Neural cell (in vitro differentiated cells): ENCODE results near the gene APH1A. TPM values are rescaled to one million over a fixed set of nuclear protein-coding genes. Genes with fewer than 3 reads are reported as not detected.
"Not testable (repeated sequence)": the region's sequence is repeated elsewhere in the genome, so short reads cannot be mapped to it uniquely, and the experiment has no call there.

Source experiments
- H2AFZ ChIP-seq: fragments of 200-600, 300-800 bp; sonication (generic), shearing (Covaris generic); 2 replicates; pipeline ENCODE4 v1.6.0; 2014; ENCODE audit warnings: low read depth, mild to moderate bottlenecking, antibody characterized with exemption, low read length, moderate library complexity
- H3F3A ChIP-seq: fragments of 200-600 bp; shearing (Covaris generic); 2 replicates; pipeline ENCODE4 v1.6.1; 2016; ENCODE audit warnings: mild to moderate bottlenecking, moderate library complexity, mixed read lengths, antibody characterized with exemption, low read length; ENCODE audit not compliant: insufficient read depth, poor library complexity, severe bottlenecking
- H3K27ac ChIP-seq: fragments of 200-600, 300-800 bp; sonication (generic), shearing (Covaris generic); 2 replicates; pipeline ENCODE4 v1.5.1; 2014; ENCODE audit warnings: mild to moderate bottlenecking, low read length, moderate library complexity
- H3K27me3 ChIP-seq: fragments of 300-800, 200-600 bp; sonication (generic), shearing (Covaris generic); 2 replicates; pipeline ENCODE4 v1.6.0; 2014; ENCODE audit warnings: mild to moderate bottlenecking, low read depth, low read length, moderate library complexity; ENCODE audit not compliant: insufficient read depth
- H3K36me3 ChIP-seq: fragments of 300-800, 200-600 bp; sonication (generic), shearing (Covaris generic); 2 replicates; pipeline ENCODE4 v1.5.1; 2014; ENCODE audit warnings: mild to moderate bottlenecking, antibody characterized with exemption, low read length, moderate library complexity; ENCODE audit not compliant: insufficient read depth
- H3K4me2 ChIP-seq: fragments of 300-800, 200-600 bp; sonication (generic), shearing (Covaris generic); 2 replicates; pipeline ENCODE4 v1.6.0; 2014; ENCODE audit warnings: mild to moderate bottlenecking, low read length
- H3K4me3 ChIP-seq: fragments of 300-800, 200-600 bp; sonication (generic), shearing (Covaris generic); 2 replicates; pipeline ENCODE4 v1.5.1; 2014; ENCODE audit warnings: mild to moderate bottlenecking, low read length, moderate library complexity
- H3K79me2 ChIP-seq: fragments of 200-600 bp; shearing (Covaris generic); replicated peaks from 2 replicates; pipeline ENCODE4 v1.6.0; 2014; ENCODE audit warnings: mild to moderate bottlenecking, low read length, moderate library complexity; ENCODE audit not compliant: insufficient read depth
- H3K9ac ChIP-seq: fragments of 300-800, 200-600 bp; sonication (generic), shearing (Covaris generic); 2 replicates; pipeline ENCODE4 v1.6.1; 2016; ENCODE audit warnings: mild to moderate bottlenecking, low read length, mixed read lengths
- H3K9me2 ChIP-seq: fragments of 200-600 bp; shearing (Covaris generic); 2 replicates; pipeline ENCODE4 v1.6.1; 2016; ENCODE audit warnings: mild to moderate bottlenecking, low read length, mixed read lengths; ENCODE audit not compliant: insufficient read depth
- H3K9me3 ChIP-seq: fragments of 200-600, 300-800 bp; sonication (generic), shearing (Covaris generic); 2 replicates; pipeline ENCODE4 v1.6.1; 2016; ENCODE audit warnings: mild to moderate bottlenecking, mixed run types, low read length, moderate library complexity, mixed read lengths
- H4K20me1 ChIP-seq: fragments of 200-600 bp; shearing (Covaris generic); 2 replicates; pipeline ENCODE4 v1.6.1; 2016; ENCODE audit warnings: mild to moderate bottlenecking, mixed run types; ENCODE audit not compliant: insufficient read depth
- EP300 ChIP-seq: fragments of 450-650 bp; conservative IDR thresholded peaks from 2 replicates; pipeline ENCODE4 v1.6.1; 2014; ENCODE audit warnings: antibody characterized with exemption, mild to moderate bottlenecking, moderate library complexity; ENCODE audit not compliant: poor library complexity, severe bottlenecking
- EZH2 ChIP-seq: fragments of 200-600, 300-800 bp; shearing (Covaris generic), sonication (generic); IDR thresholded peaks from 2 replicates; pipeline ENCODE4 v1.6.1; 2014; ENCODE audit warnings: antibody characterized with exemption, low read length, borderline replicate concordance, mild to moderate bottlenecking; ENCODE audit not compliant: insufficient read depth, poor library complexity, severe bottlenecking
- MXI1 ChIP-seq: fragments of 450-650 bp; conservative IDR thresholded peaks from 2 replicates; pipeline ENCODE4 v1.6.1; 2014; ENCODE audit warnings: antibody characterized with exemption, mild to moderate bottlenecking; ENCODE audit not compliant: poor library complexity, severe bottlenecking
- POLR2AphosphoS5 ChIP-seq: IDR thresholded peaks from 2 replicates; pipeline ENCODE4 v1.6.1; 2012
- RAD21 ChIP-seq: fragments of 450-650 bp; conservative IDR thresholded peaks from 2 replicates; pipeline ENCODE4 v1.6.1; 2014; ENCODE audit warnings: antibody characterized with exemption, mild to moderate bottlenecking, moderate library complexity
- SMC3 ChIP-seq: fragments of 450-650 bp; conservative IDR thresholded peaks from 2 replicates; pipeline ENCODE4 v1.6.1; 2014; ENCODE audit warnings: antibody characterized with exemption, mild to moderate bottlenecking, moderate library complexity; ENCODE audit not compliant: poor library complexity
- TAF1 ChIP-seq: IDR thresholded peaks from 2 replicates; pipeline ENCODE4 v1.6.1; 2012; ENCODE audit warnings: low read depth
- polyA minus RNA-seq: library from RNA; depleted of rRNA, polyadenylated mRNA; stranded (reverse); fragments of >200 nt; gene quantifications from 2 replicates; pipeline ENCODE4 v1.2.3, GENCODE V29; 2014
- polyA plus RNA-seq: library from polyadenylated mRNA; depleted of rRNA; stranded (reverse); fragments of >200 nt; gene quantifications from 2 replicates; pipeline ENCODE4 v1.2.3, GENCODE V29; 2014
- TF ChIP-seq, protein P1 (sequence below): IDR thresholded peaks from 2 replicates; pipeline ENCODE4 v1.6.1; 2012; ENCODE audit warnings: borderline replicate concordance
- TF ChIP-seq, protein P2 (sequence below): fragments of 450-650 bp; IDR thresholded peaks from 2 replicates; pipeline ENCODE4 v1.5.1; 2014; ENCODE audit warnings: antibody characterized with exemption, mild to moderate bottlenecking, moderate library complexity; ENCODE audit not compliant: poor library complexity, severe bottlenecking

The APH1A gene
- polyA plus RNA-seq (164 and 167 TPM in 2 replicates), polyA minus RNA-seq (76.2 and 78.0 TPM in 2 replicates)

DNA sequence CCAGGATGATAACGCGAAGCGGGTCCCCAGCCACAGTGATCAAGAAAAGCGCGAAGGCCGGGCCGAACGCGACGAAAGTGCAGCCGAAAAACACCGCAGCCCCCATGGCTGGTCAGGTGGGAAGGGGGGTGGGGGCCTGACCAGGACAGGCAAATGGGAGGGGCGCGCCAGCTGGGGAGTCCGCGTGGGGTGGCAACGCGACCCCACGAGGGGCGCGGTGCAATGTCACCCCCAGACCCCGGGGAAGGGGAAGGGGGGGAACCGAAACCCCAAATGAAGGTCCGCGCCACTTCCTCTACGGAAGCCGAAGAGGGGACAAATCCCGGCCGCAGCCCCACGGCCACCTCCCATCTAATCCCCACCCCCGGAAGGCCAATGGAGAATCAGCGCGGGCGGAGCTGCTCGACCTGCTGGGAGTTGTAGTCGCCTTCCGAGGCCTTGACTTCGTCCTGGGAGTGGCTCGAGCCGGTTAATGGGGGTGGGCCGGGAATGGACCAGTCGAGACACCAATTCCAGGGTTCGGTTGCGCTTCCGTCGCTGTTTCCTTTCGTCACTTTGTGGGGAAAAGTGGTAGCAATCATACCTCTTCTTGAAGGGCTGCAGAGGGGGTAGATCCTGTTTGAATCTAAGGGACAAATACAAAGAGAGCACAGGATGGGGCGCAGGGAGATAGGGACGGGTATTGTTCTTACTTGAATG lies at the start of gene APH1A:
Gene APH1A, minus strand, starts transcription at position 312 of the 699 bp plus-strand sequence. Its CDS starts 206 bp downstream, at position 106.
- no peaks in the 10 kb centered on the region for H3K27me3 ChIP-seq
- no peaks in the 10 kb centered on the region for H3F3A ChIP-seq
- TF ChIP-seq, protein P1, sequence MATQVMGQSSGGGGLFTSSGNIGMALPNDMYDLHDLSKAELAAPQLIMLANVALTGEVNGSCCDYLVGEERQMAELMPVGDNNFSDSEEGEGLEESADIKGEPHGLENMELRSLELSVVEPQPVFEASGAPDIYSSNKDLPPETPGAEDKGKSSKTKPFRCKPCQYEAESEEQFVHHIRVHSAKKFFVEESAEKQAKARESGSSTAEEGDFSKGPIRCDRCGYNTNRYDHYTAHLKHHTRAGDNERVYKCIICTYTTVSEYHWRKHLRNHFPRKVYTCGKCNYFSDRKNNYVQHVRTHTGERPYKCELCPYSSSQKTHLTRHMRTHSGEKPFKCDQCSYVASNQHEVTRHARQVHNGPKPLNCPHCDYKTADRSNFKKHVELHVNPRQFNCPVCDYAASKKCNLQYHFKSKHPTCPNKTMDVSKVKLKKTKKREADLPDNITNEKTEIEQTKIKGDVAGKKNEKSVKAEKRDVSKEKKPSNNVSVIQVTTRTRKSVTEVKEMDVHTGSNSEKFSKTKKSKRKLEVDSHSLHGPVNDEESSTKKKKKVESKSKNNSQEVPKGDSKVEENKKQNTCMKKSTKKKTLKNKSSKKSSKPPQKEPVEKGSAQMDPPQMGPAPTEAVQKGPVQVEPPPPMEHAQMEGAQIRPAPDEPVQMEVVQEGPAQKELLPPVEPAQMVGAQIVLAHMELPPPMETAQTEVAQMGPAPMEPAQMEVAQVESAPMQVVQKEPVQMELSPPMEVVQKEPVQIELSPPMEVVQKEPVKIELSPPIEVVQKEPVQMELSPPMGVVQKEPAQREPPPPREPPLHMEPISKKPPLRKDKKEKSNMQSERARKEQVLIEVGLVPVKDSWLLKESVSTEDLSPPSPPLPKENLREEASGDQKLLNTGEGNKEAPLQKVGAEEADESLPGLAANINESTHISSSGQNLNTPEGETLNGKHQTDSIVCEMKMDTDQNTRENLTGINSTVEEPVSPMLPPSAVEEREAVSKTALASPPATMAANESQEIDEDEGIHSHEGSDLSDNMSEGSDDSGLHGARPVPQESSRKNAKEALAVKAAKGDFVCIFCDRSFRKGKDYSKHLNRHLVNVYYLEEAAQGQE, result peak; percentile 86
- TF ChIP-seq EZH2 (no peak), EP300 (peak; percentile 30), RAD21 (no peak), MXI1 (peak; percentile 72), TAF1 (peak; percentile 79), SMC3 (peak; percentile 24), POLR2AphosphoS5 (peak; percentile 89)
- TF ChIP-seq, protein P2, sequence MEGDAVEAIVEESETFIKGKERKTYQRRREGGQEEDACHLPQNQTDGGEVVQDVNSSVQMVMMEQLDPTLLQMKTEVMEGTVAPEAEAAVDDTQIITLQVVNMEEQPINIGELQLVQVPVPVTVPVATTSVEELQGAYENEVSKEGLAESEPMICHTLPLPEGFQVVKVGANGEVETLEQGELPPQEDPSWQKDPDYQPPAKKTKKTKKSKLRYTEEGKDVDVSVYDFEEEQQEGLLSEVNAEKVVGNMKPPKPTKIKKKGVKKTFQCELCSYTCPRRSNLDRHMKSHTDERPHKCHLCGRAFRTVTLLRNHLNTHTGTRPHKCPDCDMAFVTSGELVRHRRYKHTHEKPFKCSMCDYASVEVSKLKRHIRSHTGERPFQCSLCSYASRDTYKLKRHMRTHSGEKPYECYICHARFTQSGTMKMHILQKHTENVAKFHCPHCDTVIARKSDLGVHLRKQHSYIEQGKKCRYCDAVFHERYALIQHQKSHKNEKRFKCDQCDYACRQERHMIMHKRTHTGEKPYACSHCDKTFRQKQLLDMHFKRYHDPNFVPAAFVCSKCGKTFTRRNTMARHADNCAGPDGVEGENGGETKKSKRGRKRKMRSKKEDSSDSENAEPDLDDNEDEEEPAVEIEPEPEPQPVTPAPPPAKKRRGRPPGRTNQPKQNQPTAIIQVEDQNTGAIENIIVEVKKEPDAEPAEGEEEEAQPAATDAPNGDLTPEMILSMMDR, result peak; percentile 8
- peak within 1 kb of the TSS; percentile 99 for H3K4me3 ChIP-seq
- H3K9me2 ChIP-seq, result no peaks in the 10 kb centered on the region
- no peaks in the 10 kb centered on the region for H4K20me1 ChIP-seq
- no peaks in the 10 kb centered on the region for H3K9me3 ChIP-seq
- no peaks in the 10 kb centered on the region for H3K36me3 ChIP-seq
- peak within 1 kb of the TSS; percentile 85 for H3K27ac ChIP-seq
- peak within 1 kb of the TSS; percentile 97 for H3K9ac ChIP-seq
- peak within 1 kb of the TSS; percentile 82 for H2AFZ ChIP-seq
- peak within 1 kb of the TSS; percentile 84 for H3K4me2 ChIP-seq
- H3K79me2 ChIP-seq, result peaks cover 19% of the 10 kb centered on the region

DNA sequence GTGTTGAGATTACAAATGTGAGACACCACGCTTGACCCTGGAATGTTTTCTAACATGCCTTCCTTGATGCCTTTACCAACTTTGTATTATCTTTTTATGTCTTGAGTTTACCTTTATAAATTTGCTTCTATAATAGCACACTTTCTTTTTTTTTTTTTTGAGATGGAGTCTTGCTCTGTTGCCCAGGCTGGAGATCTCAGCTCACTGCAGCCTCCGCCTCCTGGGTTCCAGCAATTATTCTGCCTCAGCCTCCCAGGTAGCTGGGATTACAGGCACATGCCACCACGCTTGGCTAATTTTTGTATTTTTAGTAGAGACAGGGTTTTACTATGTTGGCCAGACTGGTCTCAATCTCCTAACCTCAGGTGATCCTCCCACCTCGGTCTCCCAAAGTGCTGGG lies 45.9 kb upstream of the APH1A start:
- not testable (repeated sequence) for H3K79me2 ChIP-seq, H3K4me3 ChIP-seq, H4K20me1 ChIP-seq, H3K4me2 ChIP-seq, H3K9me3 ChIP-seq, H3K9ac ChIP-seq, H3F3A ChIP-seq, H3K27me3 ChIP-seq, H3K27ac ChIP-seq, H3K36me3 ChIP-seq, H3K9me2 ChIP-seq, H2AFZ ChIP-seq
